GM18499 (cell line): Measurements from ENCODE around the gene MGME1.
A peak's percentile ranks its signal among the peaks of the same experiment; 100 is the strongest.

Experiments
- ATAC-seq: cut with Tn5 transposase; IDR thresholded peaks from one replicate; pipeline ENCODE4 v1.9.1; 2021; ENCODE audit warnings: moderate number of reproducible peaks; ENCODE audit not compliant: insufficient read depth, unreplicated experiment

MGME1 gene, protein sequence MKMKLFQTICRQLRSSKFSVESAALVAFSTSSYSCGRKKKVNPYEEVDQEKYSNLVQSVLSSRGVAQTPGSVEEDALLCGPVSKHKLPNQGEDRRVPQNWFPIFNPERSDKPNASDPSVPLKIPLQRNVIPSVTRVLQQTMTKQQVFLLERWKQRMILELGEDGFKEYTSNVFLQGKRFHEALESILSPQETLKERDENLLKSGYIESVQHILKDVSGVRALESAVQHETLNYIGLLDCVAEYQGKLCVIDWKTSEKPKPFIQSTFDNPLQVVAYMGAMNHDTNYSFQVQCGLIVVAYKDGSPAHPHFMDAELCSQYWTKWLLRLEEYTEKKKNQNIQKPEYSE

DNA sequence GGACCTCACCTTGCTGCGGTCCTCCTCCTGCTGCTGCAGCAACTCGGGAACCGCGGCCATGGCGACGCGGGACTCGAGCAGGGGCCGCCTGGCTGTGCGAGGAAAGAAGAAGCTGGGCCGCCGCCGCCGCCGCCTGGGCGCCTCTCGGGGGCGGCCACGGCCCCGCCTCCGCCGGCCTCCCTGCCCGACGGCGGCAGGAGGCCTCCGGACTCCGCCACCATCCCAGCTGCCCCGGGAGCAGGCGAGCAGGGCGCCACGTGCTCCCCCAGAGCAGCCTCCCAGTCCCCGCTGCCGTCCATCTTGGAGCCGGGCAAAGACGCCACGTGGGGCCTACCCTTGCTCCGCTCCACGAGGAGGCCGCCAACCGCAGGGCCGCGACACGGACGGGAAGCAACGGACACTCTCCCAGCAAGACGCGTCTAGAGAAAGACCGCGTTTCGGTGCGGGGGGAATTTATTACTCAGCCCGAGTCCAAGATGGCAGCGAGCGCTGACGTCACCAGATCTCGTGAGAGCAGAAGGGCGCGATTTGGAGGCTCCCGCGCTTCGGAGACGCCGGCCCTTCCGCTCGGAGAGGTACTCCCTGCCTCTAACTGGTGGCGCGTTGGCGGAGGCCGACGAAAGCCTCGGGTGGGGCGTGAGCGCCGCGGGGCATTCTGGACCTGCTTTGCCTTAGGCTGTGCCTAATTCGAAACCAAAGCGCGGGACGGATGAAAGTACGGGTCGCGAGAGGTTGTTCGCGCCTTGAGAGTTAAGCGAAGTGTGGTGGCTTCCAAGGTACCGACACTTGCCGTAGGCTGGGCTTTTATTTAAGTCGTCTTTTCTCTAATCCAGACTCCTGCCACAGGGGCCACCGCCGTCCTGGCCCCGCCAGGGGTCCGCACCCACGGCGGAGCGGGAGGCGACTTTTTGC, at the start of gene MGME1, which contains the start of gene SNX5:
Gene MGME1 (plus strand): TSS at position 653 of the 912 bp plus-strand sequence. CDS start 842 bp downstream, outside the sequence.
Gene SNX5 (minus strand): TSS at position 429 of the 912 bp plus-strand sequence. CDS start 369 bp downstream, at position 60.
- ATAC-seq: peak; percentile 62

DNA sequence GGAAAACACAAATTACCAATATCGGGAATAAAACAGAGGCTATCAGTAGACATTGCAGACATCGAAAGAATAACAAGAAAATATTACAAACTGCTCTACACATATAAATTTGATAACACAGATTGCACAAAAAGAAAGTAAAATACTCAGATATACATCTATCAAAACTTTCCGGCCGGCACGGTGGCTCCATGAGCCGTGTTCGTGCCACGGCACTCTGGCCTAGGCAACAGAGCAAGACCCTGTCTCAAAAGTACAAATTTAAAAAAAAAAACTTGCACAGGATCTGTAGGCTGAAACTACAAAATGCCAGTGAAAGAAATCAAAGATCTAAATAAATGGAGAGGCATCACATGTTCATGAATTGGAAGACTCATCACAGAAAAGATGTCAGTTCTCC, 49.7 kb upstream of the MGME1 start:
- ATAC-seq: no peak

DNA sequence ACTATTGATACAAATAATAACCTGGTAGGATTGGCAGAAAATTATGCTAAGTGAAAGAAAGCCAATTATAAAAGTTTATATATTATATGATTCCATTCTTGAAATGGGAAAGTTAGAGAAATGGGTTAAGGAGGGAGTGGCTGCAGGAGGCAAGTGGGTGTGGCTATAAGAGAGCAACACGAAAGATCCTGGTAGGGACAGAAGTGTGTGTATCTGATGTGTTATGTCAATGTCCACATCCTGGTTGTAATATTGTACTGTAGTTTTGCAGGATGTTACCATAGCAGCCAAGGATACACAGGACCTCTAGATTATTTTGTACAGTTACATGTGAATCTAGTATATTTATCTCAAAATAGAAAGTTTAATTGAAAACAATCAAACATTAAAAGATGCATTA, 47.0 kb upstream of the MGME1 start:
- ATAC-seq: no peak

DNA sequence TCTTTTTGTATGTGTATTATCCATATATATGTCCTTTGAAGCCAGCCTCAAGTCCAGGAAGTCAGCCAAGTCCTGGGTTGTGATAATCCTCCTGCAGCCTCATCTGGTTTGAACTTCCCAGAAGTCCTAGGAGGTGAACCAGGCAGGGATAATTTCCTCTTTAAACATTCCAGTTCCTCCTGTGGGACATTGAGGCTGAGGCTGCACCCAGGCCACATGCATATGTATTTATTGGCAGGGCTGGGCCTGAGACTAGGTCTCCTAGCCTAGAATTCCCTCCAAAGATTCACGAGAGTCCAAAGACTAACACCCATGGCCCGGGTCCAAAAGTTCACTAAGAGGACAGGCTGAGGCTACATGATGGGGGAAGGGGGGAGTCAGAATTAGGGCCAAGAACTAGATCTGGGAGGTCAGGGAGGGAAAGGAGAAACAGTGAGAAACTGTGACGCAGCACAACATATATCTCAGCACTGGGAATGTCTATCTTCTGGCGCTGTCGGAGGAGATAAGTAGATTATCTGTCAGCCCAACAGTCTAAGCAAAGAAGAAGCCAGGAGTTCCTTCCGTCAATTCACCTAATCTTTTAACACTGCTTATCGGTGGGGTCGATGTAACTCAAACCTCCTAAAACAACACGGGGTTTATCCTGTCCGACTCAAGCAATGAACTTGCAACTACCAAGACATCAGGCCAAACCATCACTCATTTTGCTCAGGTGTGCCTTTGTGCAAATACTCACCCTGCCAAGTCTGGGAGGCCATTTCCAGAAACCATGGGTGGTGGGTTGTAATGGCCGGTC, 43.5 kb upstream of the MGME1 start:
- ATAC-seq: no peak

DNA sequence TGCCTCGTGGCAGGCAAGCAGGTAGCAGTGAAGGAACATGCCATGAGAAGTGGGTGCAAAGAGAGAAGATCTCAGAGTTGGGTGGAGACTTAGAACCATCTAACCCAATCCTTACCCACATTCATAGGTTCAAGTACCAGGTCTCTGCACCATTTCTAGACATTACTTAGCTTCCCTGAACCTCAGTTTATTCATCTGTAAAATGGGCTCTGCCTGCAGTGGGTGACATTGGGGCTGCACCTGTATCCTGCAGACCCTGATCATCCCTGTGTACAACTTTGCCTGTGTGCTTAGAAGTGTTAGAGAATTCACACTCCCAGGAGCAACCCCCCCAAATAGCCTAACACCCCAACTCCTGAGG, 42.9 kb upstream of the MGME1 start:
- no peak for ATAC-seq

DNA sequence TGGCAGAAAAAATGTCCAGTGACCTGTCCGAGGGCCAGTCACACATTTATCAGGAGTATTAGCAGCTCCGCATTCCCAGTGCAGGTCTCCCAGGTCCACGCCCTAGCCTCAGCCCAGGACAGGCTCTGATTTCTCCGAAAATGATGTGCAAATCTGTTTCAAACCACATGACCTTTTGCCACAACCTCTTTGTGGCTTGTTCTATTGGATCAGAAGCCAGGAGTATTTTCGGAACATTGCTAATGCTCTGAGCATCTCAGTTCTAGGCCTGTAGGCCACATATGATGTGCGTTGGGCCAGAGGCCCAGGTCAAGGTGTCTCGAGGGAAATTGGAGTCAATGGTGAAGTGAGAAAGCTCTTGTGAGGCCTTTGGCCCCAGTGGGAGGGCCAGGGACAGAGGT, 40.6 kb upstream of the MGME1 start:
- no peak for ATAC-seq

DNA sequence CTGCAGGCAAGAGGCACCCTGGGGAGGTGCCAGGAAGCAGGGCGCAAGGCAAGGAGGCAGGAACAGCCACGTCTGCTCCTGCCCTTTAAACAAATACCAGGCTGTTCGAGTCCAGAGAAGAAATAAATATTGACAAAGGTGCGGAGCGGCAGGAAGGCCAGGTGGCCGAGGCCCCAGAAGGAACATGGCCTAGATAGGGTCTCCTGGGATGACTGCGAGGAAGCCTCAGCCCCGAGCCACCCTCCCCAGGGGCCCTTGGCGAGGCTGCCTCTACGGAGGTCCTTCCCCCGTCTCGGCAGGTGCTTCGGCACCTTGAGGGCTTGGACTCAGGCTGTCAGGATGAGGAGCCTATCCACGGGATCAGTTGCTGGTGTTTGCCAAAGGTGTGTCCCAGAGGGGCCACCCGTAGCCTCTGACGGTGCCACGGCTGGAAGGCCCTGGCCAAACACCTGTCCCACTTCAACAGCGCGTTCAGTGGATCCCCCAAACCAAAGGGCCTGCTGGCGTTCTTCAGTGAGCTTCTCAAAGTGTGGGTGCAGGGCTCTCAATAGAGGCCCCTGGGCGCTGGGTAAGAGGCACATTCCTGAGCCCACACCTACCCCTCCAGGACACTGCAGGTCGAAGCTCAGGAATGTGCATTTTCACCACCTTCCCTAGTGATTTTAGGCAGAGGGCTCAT, 40.0 kb upstream of the MGME1 start:
- ATAC-seq: no peak

DNA sequence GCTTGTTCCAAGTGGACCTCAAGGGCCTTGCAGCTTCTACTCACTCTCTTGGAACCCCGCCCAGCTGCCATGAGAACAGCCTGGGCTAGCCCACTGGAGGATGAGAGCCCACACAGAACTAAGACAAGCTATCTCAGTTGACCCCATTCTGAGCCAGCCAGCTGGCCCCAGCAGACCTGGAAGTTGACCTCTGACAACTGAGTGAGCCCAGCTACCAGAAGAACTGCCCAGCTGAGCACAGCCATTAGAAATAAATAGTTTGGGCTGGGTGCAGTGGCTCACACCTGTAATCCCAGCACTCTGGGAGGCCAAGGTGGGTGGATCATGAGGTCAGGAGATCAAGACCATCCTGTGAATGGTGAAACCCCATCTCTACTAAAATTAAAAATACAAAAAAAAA, 37.3 kb upstream of the MGME1 start:
- no peak for ATAC-seq

DNA sequence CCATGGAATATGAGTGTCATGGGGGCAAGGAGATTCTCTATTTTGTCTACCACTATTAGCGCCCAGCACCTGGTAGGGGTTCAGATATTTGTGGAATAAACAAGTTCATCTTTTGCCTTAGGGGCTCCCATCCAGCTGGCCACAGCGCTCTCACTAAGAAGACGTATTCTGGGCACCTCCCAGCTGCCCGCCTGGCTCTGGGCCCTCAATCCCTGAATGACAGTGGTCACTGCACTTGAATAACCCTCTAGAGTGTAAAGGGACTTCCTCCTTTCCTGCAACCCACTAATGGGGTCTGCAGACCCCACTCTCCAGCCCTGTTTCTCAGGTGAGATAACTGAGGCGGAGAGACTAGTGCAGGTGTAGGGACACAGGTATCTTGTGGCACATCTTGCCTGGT, 36.4 kb upstream of the MGME1 start:
- no peak for ATAC-seq

DNA sequence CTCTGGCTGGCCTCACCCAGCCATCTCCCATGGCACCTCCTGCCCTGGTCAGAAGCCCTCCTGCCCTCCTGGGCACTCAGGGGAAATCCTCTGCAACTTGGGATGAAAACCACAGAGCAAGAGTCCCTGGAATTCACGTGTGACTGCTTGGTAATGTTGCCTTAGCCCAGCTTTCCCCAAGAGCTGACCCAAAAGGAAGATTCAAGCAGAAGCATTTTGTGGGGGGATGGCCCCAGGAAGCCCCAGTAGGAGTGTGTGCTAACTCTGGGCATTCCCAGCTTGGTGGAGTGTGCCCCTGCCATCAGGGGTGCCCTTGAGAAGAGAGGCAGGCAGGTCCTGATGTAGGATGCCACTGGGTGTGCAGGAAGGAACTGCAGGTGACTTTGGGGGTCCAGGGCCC, 35.7 kb upstream of the MGME1 start:
- no peak for ATAC-seq

DNA sequence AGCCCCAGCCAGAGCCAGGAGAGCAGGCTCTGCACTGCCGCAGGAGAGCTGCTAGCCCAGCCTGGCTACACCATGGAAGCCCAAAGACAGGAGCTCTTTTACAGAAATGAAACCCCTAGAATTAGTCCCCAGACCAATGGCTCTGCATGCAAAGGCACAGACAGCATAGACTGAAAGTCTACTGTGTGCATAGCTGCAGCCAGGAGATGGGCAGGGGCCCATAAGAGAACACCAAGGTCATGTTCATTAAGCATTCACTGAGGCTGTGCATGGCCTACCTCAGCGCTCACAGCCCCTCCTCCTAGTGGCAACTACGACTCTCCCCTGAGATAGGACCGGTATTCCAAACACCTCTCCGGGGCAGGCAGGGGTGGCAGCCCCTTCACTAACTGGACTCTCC, 35.1 kb upstream of the MGME1 start:
- no peak for ATAC-seq

DNA sequence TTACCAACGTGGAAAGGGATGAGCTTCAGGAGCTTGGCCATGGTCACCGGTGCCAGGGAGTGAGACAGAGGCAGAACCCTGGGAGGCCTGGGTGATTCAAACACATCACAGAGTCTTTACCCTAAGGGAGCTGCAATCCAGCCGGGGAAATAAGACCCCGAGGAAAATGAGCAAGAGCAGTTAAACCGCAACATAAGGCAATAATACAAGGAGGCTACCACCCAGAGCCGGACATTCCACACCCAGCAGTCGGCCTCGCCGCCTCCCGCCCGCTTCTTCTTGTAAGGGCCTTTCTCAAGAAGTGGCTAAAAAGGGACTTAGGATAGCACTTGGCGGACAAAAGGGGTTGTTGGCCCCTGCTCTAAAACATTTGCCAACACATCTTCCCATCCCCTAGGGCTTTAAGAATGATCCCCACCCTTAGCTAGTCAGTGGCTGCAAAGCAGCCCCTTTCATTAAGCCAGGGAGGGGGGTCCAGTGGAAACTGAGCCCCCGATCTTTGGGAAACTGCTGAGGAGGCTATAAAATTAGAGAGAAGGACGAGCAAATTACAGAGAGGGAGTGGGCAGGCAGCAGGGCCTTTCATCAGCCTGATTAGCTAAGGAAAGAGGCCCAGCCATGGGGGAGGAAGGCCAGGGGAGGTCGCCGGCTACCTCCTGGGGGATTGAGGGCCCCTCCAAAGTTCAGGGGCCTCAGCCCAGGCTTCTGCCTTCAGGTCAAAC, 34.5 kb upstream of the MGME1 start:
- no peak for ATAC-seq

DNA sequence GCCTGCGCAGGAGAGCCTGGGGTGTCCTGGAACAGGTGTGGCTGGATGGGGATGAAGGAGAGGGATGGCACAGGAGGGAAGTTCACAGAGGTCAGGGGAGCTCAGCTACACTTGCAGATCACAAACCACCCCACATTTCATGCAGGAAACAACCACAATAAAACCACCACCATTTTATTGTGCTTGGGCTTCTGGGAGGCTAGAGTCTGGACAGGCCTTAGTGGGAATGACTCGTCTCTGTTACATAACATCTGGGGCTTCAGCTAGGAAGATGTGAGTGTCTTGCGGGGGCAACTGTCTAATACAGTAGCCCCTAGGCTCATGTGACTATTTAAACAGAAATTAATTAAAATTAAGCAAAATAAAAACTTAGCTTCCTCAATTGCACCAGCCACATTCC, 33.6 kb upstream of the MGME1 start:
- no peak for ATAC-seq

DNA sequence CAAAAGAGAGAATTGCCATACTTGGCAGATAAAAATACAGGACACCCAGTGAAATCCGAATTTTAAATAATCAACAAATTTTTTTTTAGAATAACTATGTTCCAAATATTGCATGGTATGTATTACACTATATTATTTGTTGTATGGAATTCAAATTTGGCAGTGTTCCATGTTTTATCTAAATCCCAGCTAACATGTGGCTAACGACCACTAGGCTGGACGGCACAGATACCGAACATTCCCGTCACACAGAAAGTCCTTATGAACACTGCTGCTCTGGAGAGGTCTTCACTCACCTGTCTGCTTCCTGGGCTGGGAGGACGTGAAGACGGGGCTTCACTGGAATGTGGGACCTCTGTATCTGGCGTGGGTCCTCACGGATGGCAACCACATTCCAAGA, 33.1 kb upstream of the MGME1 start:
- no peak for ATAC-seq

DNA sequence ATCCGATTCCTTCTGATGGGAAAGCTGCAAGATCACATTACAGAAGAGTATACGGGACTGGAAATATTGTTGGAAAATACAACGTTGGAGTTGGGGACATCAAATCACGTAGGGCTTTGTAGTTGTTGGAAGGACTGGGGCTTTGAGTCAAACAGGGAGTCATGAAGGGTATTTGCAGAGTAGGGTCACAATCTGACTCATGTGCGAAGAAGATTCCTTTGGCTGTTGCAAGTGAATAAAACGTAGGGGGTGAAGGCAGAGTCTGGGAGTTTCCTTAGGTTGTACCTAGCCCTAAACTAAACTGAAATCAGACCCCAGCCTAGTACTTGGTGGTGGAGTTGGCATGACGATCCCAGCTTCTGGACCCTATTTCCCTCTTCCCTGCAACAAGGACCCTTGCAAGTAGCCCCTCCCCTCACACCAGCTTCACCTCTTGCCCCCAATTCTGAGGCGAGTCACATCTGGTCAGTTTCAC, 32.5 kb upstream of the MGME1 start:
- ATAC-seq: no peak

DNA sequence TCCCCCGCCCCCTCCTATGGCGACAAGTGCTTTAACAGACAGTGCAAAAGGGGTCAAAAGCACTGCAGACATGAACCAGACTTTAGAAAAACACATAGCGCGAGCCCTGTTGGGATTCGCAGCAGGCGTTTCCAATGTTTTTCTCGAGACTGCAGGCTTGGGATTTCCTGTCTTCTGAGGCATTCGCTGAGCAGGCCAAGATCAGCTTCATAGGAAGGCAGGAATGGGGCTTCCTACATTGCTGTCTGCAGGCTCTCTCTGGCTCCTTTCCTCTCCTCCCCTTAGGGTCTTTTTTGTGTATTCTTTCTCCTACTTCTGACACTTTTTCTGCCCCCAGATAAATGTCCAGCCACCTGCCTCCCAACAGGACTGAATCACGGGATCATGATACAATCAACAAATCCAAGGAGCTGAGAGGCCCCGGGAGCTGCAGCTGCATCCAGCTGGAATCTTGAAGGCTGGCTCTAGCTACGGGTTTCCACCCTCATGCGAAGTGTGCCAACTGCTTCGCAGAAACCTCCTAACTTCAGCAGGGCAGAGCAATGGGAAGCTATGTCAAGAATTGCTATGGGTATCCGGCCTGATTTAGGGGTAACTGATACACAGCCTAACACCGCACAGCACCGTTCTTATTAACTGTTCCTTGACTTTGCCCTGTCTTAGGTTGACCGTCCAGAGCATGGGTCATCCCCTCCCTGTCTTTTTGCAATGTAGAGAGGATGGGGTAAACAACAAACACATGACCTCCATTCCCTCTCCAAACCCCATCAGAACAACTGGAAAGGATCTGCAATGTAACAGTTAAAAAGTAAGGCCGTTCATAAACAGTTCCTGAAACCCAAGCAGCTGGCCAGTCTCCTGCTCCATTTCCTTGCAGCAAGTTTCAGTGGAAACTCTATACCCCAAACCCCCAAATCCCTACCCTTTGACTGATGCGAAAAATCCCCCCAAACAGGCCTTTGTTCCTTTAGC, 31.8 kb upstream of the MGME1 start:
- no peak for ATAC-seq

DNA sequence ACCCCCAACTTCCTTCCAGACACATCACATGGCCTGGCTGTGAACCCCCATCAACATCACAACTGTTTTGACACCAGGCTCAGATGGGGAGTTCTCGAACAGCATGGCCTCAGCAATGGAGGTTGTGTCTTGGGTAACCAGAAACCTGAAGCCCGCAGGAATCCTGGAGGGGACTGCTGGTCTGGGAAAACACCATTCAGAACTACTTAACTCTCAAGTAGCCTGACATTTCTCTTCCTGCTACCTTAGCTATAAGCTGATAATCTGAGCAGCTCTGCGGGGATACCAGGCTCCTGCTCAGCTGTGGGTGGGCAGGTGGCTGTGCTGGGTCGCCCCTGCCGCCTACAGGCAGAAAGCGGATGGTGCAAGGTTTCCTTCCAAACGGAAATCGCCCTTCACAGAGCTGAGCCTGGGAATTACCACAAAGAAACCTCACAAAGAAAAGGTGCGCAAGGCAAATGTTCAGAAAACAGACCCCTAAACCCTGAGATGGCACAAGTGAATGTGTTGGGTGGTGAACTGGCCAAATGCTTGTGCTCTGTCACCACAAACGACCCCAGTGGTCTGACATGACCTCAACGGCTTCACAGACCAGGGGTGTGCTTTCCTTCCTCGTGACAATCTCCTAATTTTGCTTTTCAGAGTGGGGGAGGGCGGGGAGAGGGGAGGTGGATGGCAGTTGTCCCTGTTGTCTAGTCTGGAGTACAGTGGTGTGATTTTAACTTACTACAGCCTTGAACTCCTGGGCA, 29.8 kb upstream of the MGME1 start:
- peak; percentile 65 for ATAC-seq
